ENCODE measurements around the gene PLSCR4. TPM values are rescaled to one million over a fixed set of nuclear protein-coding genes. Genes with fewer than 3 reads are reported as not detected.

PLSCR4 gene
- total RNA-seq, 1 experiment from 2014 or later: 7.8 TPM

DNA sequence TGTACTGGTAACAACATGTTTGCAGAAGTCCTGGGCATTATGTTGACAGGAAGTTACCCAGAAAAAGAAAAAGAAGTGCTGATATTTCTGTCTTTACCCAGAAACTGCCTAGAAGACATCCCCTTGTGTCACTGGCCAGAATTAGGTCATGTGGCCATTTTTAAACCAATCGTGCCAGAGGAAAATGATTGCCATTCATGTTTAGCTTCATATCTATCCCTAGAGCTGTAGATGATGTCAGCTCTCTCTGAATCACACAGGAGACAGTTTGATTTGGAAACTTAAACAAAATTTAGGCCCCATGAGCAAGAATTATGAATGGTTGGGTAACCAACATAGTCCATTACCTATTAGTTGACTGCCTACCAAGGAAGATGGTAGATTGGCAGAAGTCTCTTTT lies 81.0 kb downstream of the PLSCR4 start:
- no peaks in the 10 kb centered on the region for H3K27me3 ChIP-seq (replicated peaks)
- no peaks in the 10 kb centered on the region for H3K9me3 ChIP-seq (replicated peaks)
- H3K4me3 ChIP-seq: no peak overlapping the region
- H3K36me3 ChIP-seq: no peaks in the 10 kb centered on the region
- no peak overlapping the region for H3K27ac ChIP-seq
- no peak for DNase-seq (ENCODE audit: low read depth in 1 of 2, low spot score in 2 of 2)
- peaks cover 27% of the 10 kb centered on the region for H3K4me1 ChIP-seq (replicated peaks)

DNA sequence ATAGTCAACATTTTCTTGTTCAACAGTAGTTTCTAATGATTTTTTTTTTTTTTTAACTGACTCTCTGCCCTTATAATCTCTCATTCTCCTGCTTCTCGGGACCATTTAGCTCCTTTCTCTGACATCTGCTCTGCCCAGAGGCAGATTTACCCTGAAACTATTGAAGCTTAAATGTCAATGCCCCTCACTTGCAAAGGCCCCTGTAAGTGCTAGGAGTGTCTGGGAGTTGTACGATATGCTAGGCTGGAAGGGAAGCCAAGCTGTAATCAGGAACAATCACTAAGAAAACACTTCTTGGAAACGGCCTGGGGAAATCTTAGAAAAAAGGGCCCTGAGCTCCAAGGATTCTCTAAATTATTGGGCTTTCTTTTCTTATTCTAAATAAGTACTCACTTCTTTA lies 84.1 kb downstream of the PLSCR4 start:
- Histone ChIP-seq H3K4me3 (no peak overlapping the region), H3K27ac (peak overlapping the region; percentile 89), H3K36me3 (no peaks in the 10 kb centered on the region), H3K27me3 (replicated peaks) (no peaks in the 10 kb centered on the region), H3K4me1 (replicated peaks) (peaks cover 58% of the 10 kb centered on the region), H3K9me3 (replicated peaks) (no peaks in the 10 kb centered on the region)
- DNase-seq (ENCODE audit: low read depth in 1 of 2, low spot score in 2 of 2): no peak

- Histone ChIP-seq H3K36me3 (no peaks in the 10 kb centered on the region), H3K27me3 (replicated peaks) (no peaks in the 10 kb centered on the region), H3K27ac (peak overlapping the region; percentile 89), H3K4me3 (no peak overlapping the region), H3K9me3 (replicated peaks) (no peaks in the 10 kb centered on the region), H3K4me1 (replicated peaks) (peaks cover 58% of the 10 kb centered on the region)
- DNase-seq (ENCODE audit: low read depth in 1 of 2, low spot score in 2 of 2): peak; percentile 65 to 71
Observed at GRCh38 chr3:146166415-146166821, 84.5 kb downstream of the PLSCR4 start.

GRCh38 chr3:146165877-146166276 lies 85.0 kb downstream of the PLSCR4 start:
- Histone ChIP-seq H3K4me3 (no peak overlapping the region), H3K27me3 (replicated peaks) (no peaks in the 10 kb centered on the region), H3K9me3 (replicated peaks) (no peaks in the 10 kb centered on the region), H3K27ac (peak overlapping the region; percentile 89), H3K4me1 (replicated peaks) (peaks cover 58% of the 10 kb centered on the region), H3K36me3 (peaks cover 4% of the 10 kb centered on the region)
- DNase-seq (ENCODE audit: low read depth in 1 of 2, low spot score in 2 of 2): no peak

GRCh38 chr3:146164971-146165769 lies 85.7 kb downstream of the PLSCR4 start:
- Histone ChIP-seq H3K27ac (peak overlapping the region; percentile 89), H3K4me1 (replicated peaks) (peaks cover 58% of the 10 kb centered on the region), H3K4me3 (no peak overlapping the region), H3K27me3 (replicated peaks) (no peaks in the 10 kb centered on the region), H3K9me3 (replicated peaks) (no peaks in the 10 kb centered on the region), H3K36me3 (peaks cover 8% of the 10 kb centered on the region)
- DNase-seq (ENCODE audit: low read depth in 1 of 2, low spot score in 2 of 2): peak; percentile 64 to 86

DNA sequence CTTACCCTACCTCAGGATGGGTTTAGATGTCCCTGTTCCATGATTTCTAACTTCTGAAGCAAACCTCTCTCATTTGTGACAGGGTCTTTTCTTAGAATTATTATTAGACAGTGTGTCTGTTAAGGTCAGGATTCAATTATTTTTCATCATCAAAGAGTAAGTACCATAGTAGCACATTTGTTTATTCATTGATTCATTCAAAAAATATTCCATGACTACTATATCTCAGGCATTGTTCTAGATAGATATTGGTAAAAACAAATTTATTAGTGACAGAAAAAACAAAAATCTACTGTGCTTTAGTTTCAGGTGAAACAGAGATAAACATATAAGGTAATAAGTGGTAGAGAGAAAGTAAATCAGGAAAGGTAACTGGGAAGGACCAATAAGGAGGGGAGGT lies 86.4 kb downstream of the PLSCR4 start:
- peaks cover 58% of the 10 kb centered on the region for H3K4me1 ChIP-seq (replicated peaks)
- no peaks in the 10 kb centered on the region for H3K27me3 ChIP-seq (replicated peaks)
- no peak overlapping the region for H3K4me3 ChIP-seq
- no peaks in the 10 kb centered on the region for H3K9me3 ChIP-seq (replicated peaks)
- DNase-seq (ENCODE audit: low read depth in 1 of 2, low spot score in 2 of 2): no peak
- peaks cover 8% of the 10 kb centered on the region for H3K36me3 ChIP-seq
- peak overlapping the region; percentile 89 for H3K27ac ChIP-seq

- Histone ChIP-seq H3K36me3 (peaks cover 8% of the 10 kb centered on the region), H3K4me3 (no peak overlapping the region), H3K4me1 (replicated peaks) (peaks cover 59% of the 10 kb centered on the region), H3K27me3 (replicated peaks) (no peaks in the 10 kb centered on the region), H3K9me3 (replicated peaks) (no peaks in the 10 kb centered on the region), H3K27ac (peak overlapping the region; percentile 89)
- no peak for DNase-seq (ENCODE audit: low read depth in 1 of 2, low spot score in 2 of 2)
Observed at GRCh38 chr3:146164071-146164470, 86.8 kb downstream of the PLSCR4 start.

DNA sequence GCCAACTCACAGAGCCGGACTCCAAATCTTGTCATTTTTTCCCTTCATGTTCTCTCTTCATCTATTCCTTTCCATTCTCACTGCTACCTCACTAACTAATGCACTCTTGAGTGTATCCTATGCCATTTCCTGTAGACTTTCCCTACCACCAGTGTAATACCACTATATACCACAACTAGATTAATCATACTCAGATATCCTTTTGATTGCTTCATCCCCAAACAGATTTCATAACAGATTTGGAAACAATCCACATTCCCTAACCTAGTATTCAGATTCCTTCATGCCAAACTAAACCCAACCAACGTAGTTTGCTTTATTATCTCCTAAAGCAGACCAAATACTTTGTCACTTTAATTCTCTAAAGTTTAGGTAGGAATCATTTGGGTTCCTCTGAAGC lies 87.3 kb downstream of the PLSCR4 start:
- peaks cover 8% of the 10 kb centered on the region for H3K36me3 ChIP-seq
- H3K4me1 ChIP-seq (replicated peaks): peaks cover 64% of the 10 kb centered on the region
- H3K9me3 ChIP-seq (replicated peaks): no peaks in the 10 kb centered on the region
- H3K27me3 ChIP-seq (replicated peaks): no peaks in the 10 kb centered on the region
- no peak overlapping the region for H3K4me3 ChIP-seq
- peak overlapping the region; percentile 89 for H3K27ac ChIP-seq
- peak in 1 of 2 experiments; percentile 56 for DNase-seq (ENCODE audit: low read depth in 1 of 2, low spot score in 2 of 2)

DNA sequence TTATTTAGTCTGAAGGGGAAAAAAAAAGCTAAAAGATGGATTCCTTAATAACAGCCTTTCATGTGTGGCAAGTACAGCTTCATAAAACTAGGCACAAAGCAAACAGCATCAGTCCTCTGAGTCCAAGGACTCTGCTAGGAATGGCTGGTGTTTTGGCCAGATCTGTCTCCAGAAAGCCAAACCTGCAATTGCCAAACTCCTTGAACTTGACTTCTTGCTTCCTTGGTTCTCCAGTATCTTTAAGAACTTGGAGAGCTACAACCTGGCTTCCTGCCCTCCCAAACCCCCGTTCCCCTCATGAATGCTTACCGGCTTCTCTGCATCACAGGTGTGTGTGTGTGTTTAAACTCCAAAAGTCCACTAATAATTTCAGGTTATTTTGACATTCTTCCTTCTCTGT lies 88.3 kb downstream of the PLSCR4 start:
- DNase-seq (ENCODE audit: low read depth in 1 of 2, low spot score in 2 of 2): peak in 1 of 2 experiments; percentile 36
- Histone ChIP-seq H3K9me3 (replicated peaks) (no peaks in the 10 kb centered on the region), H3K27ac (peak overlapping the region; percentile 83), H3K4me1 (replicated peaks) (peaks cover 74% of the 10 kb centered on the region), H3K4me3 (no peak overlapping the region), H3K27me3 (replicated peaks) (no peaks in the 10 kb centered on the region), H3K36me3 (peaks cover 8% of the 10 kb centered on the region)

DNA sequence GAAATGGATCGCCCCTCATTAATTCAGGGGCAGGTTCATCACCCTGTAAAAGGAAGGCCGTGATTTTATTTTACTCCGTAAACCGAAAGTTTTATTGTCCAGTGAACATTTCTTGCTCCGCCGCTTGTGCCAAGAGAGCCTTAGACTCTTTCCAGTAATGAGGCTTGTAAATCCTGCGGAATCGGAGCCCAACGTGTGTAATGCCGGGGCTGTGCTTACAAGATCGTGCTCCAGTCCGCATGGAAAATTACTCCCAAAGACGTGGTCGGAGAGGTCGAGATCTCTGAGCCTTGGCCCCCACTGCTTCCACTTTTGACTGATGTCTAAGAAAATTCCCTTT lies 89.3 kb downstream of the PLSCR4 start:
- no peaks in the 10 kb centered on the region for H3K27me3 ChIP-seq (replicated peaks)
- H3K9me3 ChIP-seq (replicated peaks): no peaks in the 10 kb centered on the region
- peak in 1 of 2 experiments; percentile 44 for DNase-seq (ENCODE audit: low read depth in 1 of 2, low spot score in 2 of 2)
- H3K4me3 ChIP-seq: peak overlapping the region; percentile 83
- H3K36me3 ChIP-seq: peaks cover 8% of the 10 kb centered on the region
- peak overlapping the region; percentile 83 for H3K27ac ChIP-seq
- H3K4me1 ChIP-seq (replicated peaks): peaks cover 74% of the 10 kb centered on the region

DNA sequence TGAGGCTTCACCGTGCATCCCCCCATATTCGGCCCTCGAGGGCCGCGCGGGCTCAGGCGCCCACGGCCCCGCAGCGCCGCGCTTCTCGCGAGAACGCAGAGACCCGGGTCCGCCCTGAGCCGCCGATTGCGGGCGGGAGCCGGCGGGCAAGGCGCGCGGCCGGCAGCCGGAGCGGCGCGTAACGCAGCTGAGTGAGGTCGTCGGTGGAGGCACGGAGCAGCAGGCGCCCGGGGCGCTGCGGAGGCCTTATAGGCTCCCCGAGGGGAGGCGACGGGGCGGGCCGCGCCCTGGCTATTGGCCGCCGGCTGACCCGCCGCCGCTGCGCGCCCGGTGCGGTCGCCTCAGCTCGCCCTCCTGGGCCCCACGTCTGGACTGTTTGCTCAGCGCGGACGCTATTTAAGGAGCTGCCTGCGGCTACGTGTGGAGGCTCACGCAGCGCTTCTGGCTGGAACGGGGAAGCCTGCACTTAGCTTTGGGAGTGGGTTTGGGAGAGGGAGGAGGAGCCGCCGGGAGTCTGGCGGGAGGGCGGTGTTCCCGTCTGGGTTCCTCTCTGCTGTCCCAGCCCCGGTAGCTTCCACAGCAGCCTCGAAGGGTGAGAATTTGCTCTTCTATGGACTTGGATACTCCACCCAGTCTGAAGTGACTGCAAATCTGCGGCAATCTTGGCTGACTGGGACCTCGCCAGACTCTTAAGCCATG lies 89.8 kb downstream of the PLSCR4 start, which contains the start of gene PLOD2:
Gene PLOD2, minus strand, starts transcription at position 221 of the 699 bp plus-strand sequence. Its CDS starts 195 bp downstream, at position 26.
- peak within 1 kb of the TSS; percentile 83 for H3K27ac ChIP-seq
- no peaks in the 10 kb centered on the region for H3K9me3 ChIP-seq (replicated peaks)
- H3K4me1 ChIP-seq (replicated peaks): peaks cover 74% of the 10 kb centered on the region
- H3K36me3 ChIP-seq: peaks cover 8% of the 10 kb centered on the region
- peak within 1 kb of the TSS; percentile 83 for H3K4me3 ChIP-seq
- peak; percentile 82 to 86 for DNase-seq (ENCODE audit: low read depth in 1 of 2, low spot score in 2 of 2)
- H3K27me3 ChIP-seq (replicated peaks): no peaks in the 10 kb centered on the region

GRCh38 chr3:146160321-146160963 lies 90.5 kb downstream of the PLSCR4 start:
- Histone ChIP-seq H3K4me1 (replicated peaks) (peaks cover 71% of the 10 kb centered on the region), H3K27me3 (replicated peaks) (no peaks in the 10 kb centered on the region), H3K27ac (peak overlapping the region; percentile 83)

DNA sequence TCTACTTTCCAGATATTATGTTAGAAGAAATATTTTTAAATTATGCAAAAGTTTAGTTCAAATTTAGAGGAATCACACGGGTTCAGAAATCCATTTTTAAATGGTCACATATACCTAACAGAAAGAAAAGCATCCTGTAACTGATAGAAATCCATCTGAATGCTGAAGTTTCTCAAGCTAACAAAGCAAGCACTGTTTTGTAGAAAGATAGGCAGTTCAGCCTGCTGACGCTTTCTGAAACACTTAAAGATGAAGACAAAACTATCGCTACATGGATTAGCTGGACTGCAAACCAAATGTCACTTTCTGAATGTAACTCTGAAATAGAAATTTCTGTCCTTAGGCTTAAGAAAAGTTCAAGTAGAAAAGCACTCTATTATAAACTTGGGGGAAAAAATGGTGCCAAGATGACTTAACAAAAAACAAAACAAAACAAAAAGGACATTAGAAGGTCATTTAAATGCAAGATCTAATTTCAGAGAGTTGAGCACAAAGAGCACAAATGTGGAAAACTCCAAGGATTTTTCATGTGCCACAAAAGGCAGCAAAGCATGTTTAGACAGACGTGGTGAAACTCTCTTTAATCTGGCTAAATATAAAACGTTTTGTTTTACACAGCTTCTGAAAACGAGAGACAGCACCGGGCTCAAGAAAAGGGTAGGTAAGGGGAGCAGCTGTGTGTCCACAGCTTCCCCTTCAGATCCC lies 91.1 kb downstream of the PLSCR4 start:
- peaks cover 8% of the 10 kb centered on the region for H3K36me3 ChIP-seq
- peak overlapping the region; percentile 83 for H3K27ac ChIP-seq
- H3K4me3 ChIP-seq: peak overlapping the region; percentile 83
- H3K9me3 ChIP-seq (replicated peaks): no peaks in the 10 kb centered on the region
- H3K4me1 ChIP-seq (replicated peaks): peaks cover 64% of the 10 kb centered on the region
- H3K27me3 ChIP-seq (replicated peaks): no peaks in the 10 kb centered on the region
- no peak for DNase-seq (ENCODE audit: low read depth in 1 of 2, low spot score in 2 of 2)

More at GRCh38 chr3:146160321-146160963, 90.5 kb downstream of the PLSCR4 start:
- peak; percentile 75 to 85 for DNase-seq (ENCODE audit: low read depth in 1 of 2, low spot score in 2 of 2)
- Histone ChIP-seq H3K36me3 (peaks cover 8% of the 10 kb centered on the region), H3K4me3 (peak overlapping the region; percentile 83), H3K9me3 (replicated peaks) (no peaks in the 10 kb centered on the region)
